Activated CD4-positive, alpha-beta T cell treated with anti-CD3 and anti-CD28 coated beads for 36 hours (primary cell): ENCODE measurements around the gene CIDEB. TPM values are rescaled to one million over a fixed set of nuclear protein-coding genes. Genes with fewer than 3 reads are reported as not detected.

ENCODE experiments used
- ATAC-seq: fragments of 200-7000 bp; cut with Tn5 transposase; one replicate; pipeline ENCODE4 v1.10.0; 2021; ENCODE audit warnings: mild to moderate bottlenecking, moderate library complexity
- CTCF ChIA-PET: fragments of 350-600 bp; sonication (Branson Sonifier 250); formaldehyde crosslinking; loops from one replicate; lab custom pipeline; 2021; ENCODE audit warnings: antibody characterized with exemption; lab: Charles Lee
- POLR2A ChIA-PET: fragments of 350-600 bp; sonication (Branson Sonifier 250); formaldehyde crosslinking; loops from one replicate; lab custom pipeline; 2021; ENCODE audit warnings: antibody characterized with exemption, inconsistent platforms; lab: Charles Lee
- DNase-seq: peaks from one replicate; pipeline ENCODE4 v3.0.0-alpha.2; 2020
- H3K27ac Mint-ChIP-seq: one replicate; pipeline ENCODE4 v1.8.0; 2021; ENCODE audit warnings: mixed read lengths
- H3K27me3 Mint-ChIP-seq: one replicate; pipeline ENCODE4 v1.8.0; 2021; ENCODE audit warnings: mixed read lengths
- H3K36me3 Mint-ChIP-seq: one replicate; pipeline ENCODE4 v1.8.0; 2021; ENCODE audit warnings: low read depth, mixed read lengths
- H3K4me1 Mint-ChIP-seq: one replicate; pipeline ENCODE4 v1.8.0; 2021; ENCODE audit warnings: mixed read lengths
- H3K4me3 Mint-ChIP-seq: one replicate; pipeline ENCODE4 v1.8.0; 2021; ENCODE audit warnings: mild to moderate bottlenecking, moderate library complexity, mixed read lengths
- H3K9me3 Mint-ChIP-seq: one replicate; pipeline ENCODE4 v1.8.0; 2021; ENCODE audit warnings: low read depth, mixed read lengths
- intact Hi-C, 2 experiments: fragments of 100-400 bp; cut with DNase I in 1 of 2; cut with micrococcal nuclease in 1 of 2; formaldehyde crosslinking; loops; one replicate each; pipeline versions ENCODE4 v1.14.2 to v1.15.1; 2022 to 2024; cut with DNase I, micrococcal nuclease
- total RNA-seq, 2 experiments: library from RNA; stranded (reverse); gene quantifications; one replicate each; pipeline ENCODE4 v1.2.3, GENCODE V29; 2021

CIDEB gene
- total RNA-seq, 2 experiments from 2014 or later: 11.1 to 14.0 TPM

GRCh38 chr14:24323341-24323740 lies 15.6 kb upstream of the CIDEB start:
- DNase-seq (no peak), ATAC-seq (no peak)
- H3K27ac Mint-ChIP-seq: no peak overlapping the region
- H3K36me3 Mint-ChIP-seq: no peaks in the 10 kb centered on the region
- ChIA-PET POLR2A (no interaction called here), CTCF (interaction anchor here (0.6 to 2.4 kb wide), 6 partner anchors 14 to 420 kb away, joined by 3 to 11 read pairs (median 3); partner anchors contain the start of gene LTB4R2)
- intact Hi-C loops: no loop called here
- H3K4me3 Mint-ChIP-seq: no peak overlapping the region
- no peaks in the 10 kb centered on the region for H3K9me3 Mint-ChIP-seq
- H3K27me3 Mint-ChIP-seq: peaks cover 2% of the 10 kb centered on the region
- peaks cover 4% of the 10 kb centered on the region for H3K4me1 Mint-ChIP-seq

DNA sequence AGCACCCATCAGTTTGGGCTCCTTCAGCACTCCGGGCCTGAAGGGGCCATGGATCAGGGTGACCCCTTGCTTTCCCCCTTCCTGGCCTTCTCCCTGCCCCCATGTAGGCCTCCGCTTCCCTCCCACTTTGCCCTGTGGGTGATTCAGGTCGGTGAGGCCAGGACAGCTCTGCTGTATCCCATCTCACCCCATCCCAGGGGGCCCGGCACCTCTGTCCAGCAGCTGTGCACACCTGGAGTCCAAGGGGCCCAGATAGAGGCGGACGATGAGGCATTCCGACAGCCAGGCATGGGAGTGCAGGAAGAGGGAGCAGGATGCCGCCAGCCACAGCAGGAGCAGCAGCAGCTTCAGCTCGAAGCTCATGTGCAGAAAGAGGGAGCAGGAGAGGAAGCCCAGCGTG lies 14.9 kb upstream of the CIDEB start:
- peaks cover 8% of the 10 kb centered on the region for H3K4me1 Mint-ChIP-seq
- ChIA-PET POLR2A (no interaction called here), CTCF (interaction anchor here (1.0 to 5.5 kb wide), 4 partner anchors 10 to 74 kb away, joined by 3 to 40 read pairs (median 4); partner anchors contain the start of genes CIDEB and LTB4R2)
- no peaks in the 10 kb centered on the region for H3K36me3 Mint-ChIP-seq
- no peak overlapping the region for H3K4me3 Mint-ChIP-seq
- H3K9me3 Mint-ChIP-seq: no peaks in the 10 kb centered on the region
- no peak for ATAC-seq
- no peak overlapping the region for H3K27ac Mint-ChIP-seq
- intact Hi-C loops: no loop called here
- peaks cover 2% of the 10 kb centered on the region for H3K27me3 Mint-ChIP-seq
- no peak for DNase-seq

- H3K27ac Mint-ChIP-seq: no peak overlapping the region
- ChIA-PET CTCF (interaction anchor here (0.6 to 5.5 kb wide), 4 partner anchors 11 to 1236 kb away, joined by 3 to 40 read pairs (median 5); partner anchors contain the start of genes CIDEB and LTB4R2), POLR2A (no interaction called here)
- peaks cover 2% of the 10 kb centered on the region for H3K27me3 Mint-ChIP-seq
- DNase-seq (no peak), ATAC-seq (no peak)
- peaks cover 14% of the 10 kb centered on the region for H3K4me1 Mint-ChIP-seq
- H3K9me3 Mint-ChIP-seq: no peaks in the 10 kb centered on the region
- peaks cover 1% of the 10 kb centered on the region for H3K36me3 Mint-ChIP-seq
- H3K4me3 Mint-ChIP-seq: no peak overlapping the region
- intact Hi-C loops: no loop called here
These were observed 13.6 kb upstream of the CIDEB start for GRCh38 chr14:24321212-24321975.

- H3K9me3 Mint-ChIP-seq: no peaks in the 10 kb centered on the region
- POLR2A ChIA-PET: no interaction called here
- H3K27ac Mint-ChIP-seq: peak overlapping the region; percentile 35
- CTCF ChIA-PET: interaction anchor here (0.6 to 5.5 kb wide), 4 partner anchors 9 to 16 kb away, joined by 3 to 40 read pairs (median 8); partner anchors contain the start of genes CIDEB and LTB4R2
- peaks cover 42% of the 10 kb centered on the region for H3K4me1 Mint-ChIP-seq
- H3K36me3 Mint-ChIP-seq: peaks cover 2% of the 10 kb centered on the region
- intact Hi-C loops: no loop called here
- H3K4me3 Mint-ChIP-seq: no peak overlapping the region
- no peak for DNase-seq
- peak; percentile 54 for ATAC-seq
- no peaks in the 10 kb centered on the region for H3K27me3 Mint-ChIP-seq
These were observed 9.6 kb upstream of the CIDEB start for GRCh38 chr14:24317141-24317928.

GRCh38 chr14:24316597-24316950 lies 8.8 kb upstream of the CIDEB start:
- intact Hi-C loops: no loop called here
- peaks cover 49% of the 10 kb centered on the region for H3K4me1 Mint-ChIP-seq
- H3K27ac Mint-ChIP-seq: no peak overlapping the region
- DNase-seq (no peak), ATAC-seq (no peak)
- H3K9me3 Mint-ChIP-seq: no peaks in the 10 kb centered on the region
- CTCF ChIA-PET: interaction anchor here (0.9 to 1.3 kb wide), 3 partner anchors 8 to 17 kb away, joined by 3 to 8 read pairs (median 4); partner anchors contain the start of gene CIDEB
- no peak overlapping the region for H3K4me3 Mint-ChIP-seq
- POLR2A ChIA-PET: no interaction called here
- H3K36me3 Mint-ChIP-seq: peaks cover 6% of the 10 kb centered on the region
- H3K27me3 Mint-ChIP-seq: no peaks in the 10 kb centered on the region

- no peaks in the 10 kb centered on the region for H3K9me3 Mint-ChIP-seq
- ChIA-PET POLR2A (no interaction called here), CTCF (interaction anchor here (0.9 to 10.7 kb wide), 4 partner anchors 8 to 18 kb away, joined by 3 to 120 read pairs (median 6); partner anchors contain the start of genes CIDEB, DHRS1 and NOP9)
- ATAC-seq: no peak
- no peaks in the 10 kb centered on the region for H3K27me3 Mint-ChIP-seq
- H3K4me3 Mint-ChIP-seq: no peak overlapping the region
- DNase-seq: no peak
- intact Hi-C loops: no loop called here
- H3K4me1 Mint-ChIP-seq: peaks cover 49% of the 10 kb centered on the region
- H3K36me3 Mint-ChIP-seq: peaks cover 6% of the 10 kb centered on the region
- H3K27ac Mint-ChIP-seq: no peak overlapping the region
These were observed 8.2 kb upstream of the CIDEB start for GRCh38 chr14:24315807-24316596.

DNA sequence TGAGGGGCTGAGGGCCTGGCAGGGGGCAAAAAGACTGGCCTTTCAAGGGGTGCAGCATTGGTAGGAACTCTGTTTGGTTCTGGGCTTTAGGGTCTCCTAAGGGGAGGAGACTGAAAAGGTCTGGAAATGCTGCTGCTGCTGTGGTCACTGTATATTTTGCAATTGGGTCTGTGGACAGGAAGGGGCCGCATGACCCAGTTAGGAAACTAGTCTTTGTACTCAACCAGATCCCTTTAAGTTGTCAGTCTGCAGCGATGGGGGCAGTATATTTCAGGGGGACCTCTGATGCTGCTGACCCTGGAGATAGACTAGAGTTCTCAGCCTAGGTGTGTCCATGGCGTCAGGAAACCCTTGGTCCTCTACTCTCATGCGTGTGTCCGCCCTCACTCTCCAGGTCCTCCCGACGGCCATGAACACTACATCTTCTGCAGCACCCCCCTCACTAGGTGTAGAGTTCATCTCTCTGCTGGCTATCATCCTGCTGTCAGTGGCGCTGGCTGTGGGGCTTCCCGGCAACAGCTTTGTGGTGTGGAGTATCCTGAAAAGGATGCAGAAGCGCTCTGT lies 7.5 kb upstream of the CIDEB start:
- no peak overlapping the region for H3K4me3 Mint-ChIP-seq
- H3K36me3 Mint-ChIP-seq: peaks cover 6% of the 10 kb centered on the region
- no peaks in the 10 kb centered on the region for H3K9me3 Mint-ChIP-seq
- POLR2A ChIA-PET: no interaction called here
- no peak overlapping the region for H3K27ac Mint-ChIP-seq
- H3K4me1 Mint-ChIP-seq: peaks cover 51% of the 10 kb centered on the region
- ATAC-seq: no peak
- H3K27me3 Mint-ChIP-seq: no peaks in the 10 kb centered on the region
- DNase-seq: no peak
- CTCF ChIA-PET: interaction anchor here (0.9 to 10.7 kb wide), 3 partner anchors 12 to 18 kb away, joined by 3 to 120 read pairs (median 8); partner anchors contain the start of genes DHRS1 and NOP9
- intact Hi-C loops: no loop called here

- Mint-ChIP-seq H3K4me3 (no peak overlapping the region), H3K36me3 (peaks cover 8% of the 10 kb centered on the region), H3K9me3 (no peaks in the 10 kb centered on the region), H3K27me3 (no peaks in the 10 kb centered on the region), H3K4me1 (peaks cover 59% of the 10 kb centered on the region), H3K27ac (no peak overlapping the region)
- no peak for ATAC-seq
- no peak for DNase-seq
- ChIA-PET POLR2A (no interaction called here), CTCF (interaction anchor here (0.7 to 10.7 kb wide), 7 partner anchors 16 to 381 kb away, joined by 3 to 120 read pairs (median 5); partner anchors contain the start of genes DHRS1 and NOP9)
- intact Hi-C loops: no loop called here
These were observed 6.8 kb upstream of the CIDEB start for GRCh38 chr14:24314377-24315193.

- ATAC-seq: no peak
- H3K4me3 Mint-ChIP-seq: no peak overlapping the region
- DNase-seq: no peak
- no peaks in the 10 kb centered on the region for H3K27me3 Mint-ChIP-seq
- H3K4me1 Mint-ChIP-seq: peaks cover 64% of the 10 kb centered on the region
- H3K36me3 Mint-ChIP-seq: peaks cover 13% of the 10 kb centered on the region
- ChIA-PET POLR2A (no interaction called here), CTCF (interaction anchor here (0.7 to 10.7 kb wide), 9 partner anchors 16 to 380 kb away, joined by 3 to 120 read pairs (median 4); partner anchors contain the start of genes DHRS1 and NOP9)
- no peaks in the 10 kb centered on the region for H3K9me3 Mint-ChIP-seq
- intact Hi-C loops: no loop called here
- no peak overlapping the region for H3K27ac Mint-ChIP-seq
These were observed 6.1 kb upstream of the CIDEB start for GRCh38 chr14:24313913-24314312.
